GM12878 (cell line): ENCODE data around the gene ADGRG2. TPM values are rescaled to one million over a fixed set of nuclear protein-coding genes. Genes with fewer than 3 reads are reported as not detected.
"Not testable (repeated sequence)": the region's sequence is repeated elsewhere in the genome, so short reads cannot be mapped to it uniquely, and the experiment has no call there.

ENCODE experiments used
- ATAC-seq: fragments of 200-7000 bp; cut with Tn5 transposase; 3 replicates; pipeline ENCODE4 v1.9.1; 2020; ENCODE audit warnings: mild to moderate bottlenecking, moderate library complexity
- BruUV-seq: library from RNA; stranded (reverse); fragments of 400-500 nt; replicated peaks from 2 replicates; lab custom pipeline; 2021; lab: Mats Ljungman, UMichigan
- CTCF ChIA-PET: fragments of 300-600 bp; sonication (Branson Sonifier 250); formaldehyde crosslinking; extraction: SDS; loops from one replicate; lab custom pipeline; 2021; ENCODE audit warnings: inconsistent platforms; lab: Yijun Ruan, JAX
- POLR2A ChIA-PET: fragments of 350-600 bp; formaldehyde crosslinking; extraction: SDS; loops from one replicate; lab custom pipeline; 2021; ENCODE audit warnings: inconsistent platforms; lab: Charles Lee
- RAD21 ChIA-PET: fragments of 300-600 bp; sonication (Branson Sonifier 250); formaldehyde crosslinking; loops from one replicate; lab custom pipeline; 2023; ENCODE audit warnings: antibody characterized with exemption; ENCODE audit not compliant: unreplicated experiment; lab: Charles Lee
- SMC1A ChIA-PET: fragments of 300-600 bp; sonication (Branson Sonifier 250); formaldehyde crosslinking; loops from one replicate; lab custom pipeline; 2023; ENCODE audit not compliant: unreplicated experiment, uncharacterized antibody; lab: Charles Lee
- DNase-seq: peaks from one replicate; pipeline ENCODE4 v3.0.0-alpha.2; 2011; ENCODE audit warnings: low read depth, low spot score
- FAIRE-seq: peaks from 3 replicates; lab custom pipeline; 2011; peaks lifted over from hg19 to GRCh38; lab: Jason Lieb, UNC
- H2AFZ ChIP-seq: 2 replicates; pipeline ENCODE4 v1.6.0; 2011; ENCODE audit warnings: low read depth, low read length, control low read depth; ENCODE audit not compliant: control insufficient read depth
- H3K27ac ChIP-seq: 2 replicates; pipeline ENCODE4 v1.5.1; 2011; ENCODE audit warnings: control low read depth; ENCODE audit not compliant: control insufficient read depth, insufficient read depth
- H3K27me3 ChIP-seq, 2 experiments: replicated peaks in 1 of 2; 2 replicates each; pipeline versions ENCODE4 v1.6.0 to v1.6.1; 2011; ENCODE audit warnings: low read length in 1 of 2; ENCODE audit not compliant: control insufficient read depth in 2 of 2, insufficient read depth in 2 of 2
- H3K36me3 ChIP-seq, 2 experiments: 2 replicates each; pipeline ENCODE4 v1.5.1; 2011; ENCODE audit warnings: low read length in 1 of 2; ENCODE audit not compliant: control insufficient read depth in 2 of 2, insufficient read depth in 2 of 2
- H3K4me1 ChIP-seq: 2 replicates; pipeline ENCODE4 v1.6.1; 2011; ENCODE audit warnings: mild to moderate bottlenecking, low read length, moderate library complexity, mixed read lengths; ENCODE audit not compliant: control insufficient read depth, insufficient read depth
- H3K4me2 ChIP-seq: 2 replicates; pipeline ENCODE4 v1.6.0; 2011; ENCODE audit warnings: control low read depth; ENCODE audit not compliant: control insufficient read depth, insufficient read depth
- H3K4me3 ChIP-seq: fragments of 200-600 bp; sonication (generic); 2 replicates; pipeline ENCODE4 v1.5.1; 2016
- H3K79me2 ChIP-seq: 2 replicates; pipeline ENCODE4 v1.6.0; 2011; ENCODE audit warnings: low read length; ENCODE audit not compliant: control insufficient read depth, insufficient read depth
- H3K9ac ChIP-seq: 2 replicates; pipeline ENCODE4 v1.8.0; 2011; ENCODE audit warnings: low read length, control low read depth, mixed read lengths; ENCODE audit not compliant: control insufficient read depth, insufficient read depth
- H3K9me3 ChIP-seq: replicated peaks from 3 replicates; pipeline ENCODE4 v1.5.1; 2011; ENCODE audit warnings: mild to moderate bottlenecking, low read length; ENCODE audit not compliant: control insufficient read depth, insufficient read depth
- H4K20me1 ChIP-seq: 2 replicates; pipeline ENCODE4 v1.6.0; 2011; ENCODE audit not compliant: control insufficient read depth, insufficient read depth
- CBX5 ChIP-seq: sonication (generic); IDR thresholded peaks from 2 replicates; pipeline ENCODE4 v1.6.1; 2016; ENCODE audit warnings: low read depth, moderate library complexity, mild to moderate bottlenecking, inconsistent platforms
- PBX3 ChIP-seq: IDR thresholded peaks from 2 replicates; pipeline ENCODE4 v1.6.1; 2011; ENCODE audit warnings: mild to moderate bottlenecking, low read depth, low read length, moderate library complexity; ENCODE audit not compliant: insufficient replicate concordance
- SKIL ChIP-seq: fragments of 450-650 bp; IDR thresholded peaks from 2 replicates; pipeline ENCODE4 v1.6.1; 2017; ENCODE audit warnings: mild to moderate bottlenecking, low read depth, inconsistent platforms; ENCODE audit not compliant: poor library complexity, severe bottlenecking
- ZNF24 ChIP-seq: fragments of 450-650 bp; IDR thresholded peaks from 2 replicates; pipeline ENCODE4 v1.6.1; 2017; ENCODE audit warnings: antibody characterized with exemption, mild to moderate bottlenecking
- WGBS: methylation state at CpG from one replicate; pipeline ENCODE4 v1.1.6; 2016; ENCODE audit warnings: low lambda C conversion rate; ENCODE audit not compliant: insufficient replicate concordance, insufficient coverage; ENCODE audit errors: missing lambda C conversion rate; 5-methylcytosine and 5-hydroxymethylcytosine counted together
- in situ Hi-C: fragments of 300-500 bp; cut with MboI; formaldehyde crosslinking; loops from 9 replicates; pipeline ENCODE4 v1.14.3; 2018; ENCODE audit warnings: mixed read lengths
- intact Hi-C: fragments of 100-400 bp; cut with micrococcal nuclease; formaldehyde crosslinking; loops from one replicate; pipeline ENCODE4 v1.14.2; 2022; ENCODE audit not compliant: unreplicated experiment
- polyA plus RNA-seq, 11 experiments: library from polyadenylated mRNA; depleted of rRNA in 4 of 11; unstranded in 6 of 11; stranded (reverse) in 5 of 11; fragments of >200 nt; fragmentation: Nextera tagmentation in 4 of 11; fragmentation: Illumina TruSeq in 1 of 11; extraction: Ambion mirVana in 4 of 11; extraction: Trizol in 1 of 11; gene quantifications; 1 replicate in 1 of 11; 2 replicates in 10 of 11; pipeline versions ENCODE4 v1.2.1 to v1.2.3, GENCODE V29; 2011 to 2016; ENCODE audit warnings: inconsistent platforms in 2 of 11, missing spikeins in 2 of 11, low read depth in 1 of 11
- total RNA-seq, 4 experiments: library from RNA; depleted of rRNA in 3 of 4; stranded (reverse); fragments of >200 nt in 3 of 4; fragmentation: Illumina TruSeq in 1 of 4; extraction: Trizol in 1 of 4; gene quantifications; 2 replicates each; pipeline versions ENCODE4 v1.2.1 to v1.2.3, GENCODE V29; 2013 to 2021

ADGRG2 gene
- total and polyA plus RNA-seq, 10 of the 15 experiments (the other 5 are each of a cell fraction or from before 2014, with no cell fraction given): 0.02 to 0.29 (median 0.05) TPM; not detected in 5

DNA sequence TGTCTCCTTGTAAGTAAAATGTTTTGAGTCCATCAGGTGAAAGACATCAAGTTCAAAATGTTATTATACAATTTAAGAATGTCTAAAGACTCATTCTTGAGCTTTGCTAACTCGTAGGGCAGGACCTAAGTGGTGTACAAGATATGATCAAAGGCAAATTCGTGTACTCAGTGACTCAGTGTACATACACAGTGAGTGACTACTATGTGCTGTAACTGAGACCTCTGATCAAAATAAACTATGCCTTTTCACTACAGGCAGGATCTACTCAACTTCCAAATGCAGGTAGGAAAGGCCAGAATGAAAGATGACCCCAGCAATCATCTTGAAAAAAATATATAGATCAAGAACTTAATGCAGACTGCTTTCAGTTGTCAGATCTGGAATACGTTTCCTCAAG lies 49.9 kb downstream of the ADGRG2 start (continued):
- no peak for TF ChIP-seq SKIL
- TF ChIP-seq PBX3: no peak

GRCh38 chrX:19070555-19070994 lies 51.7 kb downstream of the ADGRG2 start:
- TF ChIP-seq ZNF24 (peak; percentile 40; the same call in 1 of the 2 replicates), CBX5 (no peak)
- TF ChIP-seq, all 136 proteins: peak for 1
- ChIA-PET POLR2A (no interaction called here), RAD21 (no interaction called here), CTCF (interaction anchor here (0.7 kb wide), 1 partner anchor 34 kb away, joined by 3 read pairs; no protein-coding TSS in a partner anchor), SMC1A (interaction anchor here (0.6 kb wide), 1 partner anchor 145 kb away, joined by 3 read pairs; no protein-coding TSS in a partner anchor)
- no peak overlapping the region for H3K4me2 ChIP-seq
- H3K4me3 ChIP-seq: no peak overlapping the region
- no peaks in the 10 kb centered on the region for H3K36me3 ChIP-seq
- H3K27me3 ChIP-seq: no peaks in the 10 kb centered on the region
- H4K20me1 ChIP-seq: no peaks in the 10 kb centered on the region
- in situ Hi-C loops (no loop called here), intact Hi-C loops (no loop called here)
- no peaks in the 10 kb centered on the region for H3K4me1 ChIP-seq
- FAIRE-seq: no peak
- no TSS peak for BruUV-seq
- 33% methylated on average over 3 of the region's 3 CpGs for WGBS
- ATAC-seq: no peak
- H3K27ac ChIP-seq: no peak overlapping the region
- no peak for DNase-seq
- H3K79me2 ChIP-seq: no peaks in the 10 kb centered on the region
- no peak overlapping the region for H2AFZ ChIP-seq
- H3K9me3 ChIP-seq: no peaks in the 10 kb centered on the region; the same call in 2 of the 3 replicates
- no peak overlapping the region for H3K9ac ChIP-seq

- FAIRE-seq, H2AFZ ChIP-seq, CTCF ChIA-PET, RAD21 ChIA-PET, H3K36me3 ChIP-seq, SMC1A ChIA-PET, intact Hi-C loops, H3K27ac ChIP-seq, H4K20me1 ChIP-seq, in situ Hi-C loops, H3K79me2 ChIP-seq, H3K9ac ChIP-seq, H3K27me3 ChIP-seq, H3K4me1 ChIP-seq, POLR2A ChIA-PET, H3K4me3 ChIP-seq, DNase-seq, BruUV-seq, H3K9me3 ChIP-seq, H3K4me2 ChIP-seq: not testable (repeated sequence)
- peak; percentile 59 for ATAC-seq
- WGBS: 56% methylated on average over 4 of the region's 4 CpGs
Measured at GRCh38 chrX:19066987-19067386, 55.3 kb downstream of the ADGRG2 start.
